Esophagus mucosa (tissue), 1 donor: ENCODE measurements around the gene ANP32B. TPM values are rescaled to one million over a fixed set of nuclear protein-coding genes. Genes with fewer than 3 reads are reported as not detected.

ENCODE experiments used
- total RNA-seq: library from RNA; stranded (reverse); gene quantifications from one replicate; pipeline ENCODE4 v1.2.4, GENCODE V29; 2023
- donor health status: DM: yes; HTN: yes; CAD: no.

Gene ANP32B
- total RNA-seq, 1 donor from 2014 or later: 102 TPM

Other genes starting within 250 kb of the ANP32B start
- 7.6 TPM for gene FOXE1, start 130.1 kb upstream of the ANP32B start, total RNA-seq
- gene TRMO, start 60.8 kb upstream of the ANP32B start, total RNA-seq: 8.6 TPM
- not detected for gene HEMGN, start 45.2 kb upstream of the ANP32B start, total RNA-seq
- 35.6 TPM for gene NANS, start 73.4 kb downstream of the ANP32B start, total RNA-seq
- 31.0 TPM for gene TRIM14, start 135.9 kb downstream of the ANP32B start, total RNA-seq
- gene CORO2A, start 209.3 kb downstream of the ANP32B start, total RNA-seq: 21.2 TPM